Measurements from ENCODE around the gene COL13A1. TPM values are rescaled to one million over a fixed set of nuclear protein-coding genes. Genes with fewer than 3 reads are reported as not detected.
A peak's percentile ranks its signal among the peaks of the same experiment; 100 is the strongest.

COL13A1 gene
- total and polyA plus RNA-seq, 2 donors, result 0.19 to 0.96 TPM

GRCh38 chr10:69913606-69914382 is 112.1 kb downstream of the COL13A1 start:
- Histone ChIP-seq H3K4me3 (ENCODE audit: low read length in 2 of 2) (no peak overlapping the region), H3K27ac (ENCODE audit: low read depth in 1 of 2, low read length in 1 of 2) (no peak overlapping the region), H3K27me3 (ENCODE audit: control insufficient read depth in 2 of 2, insufficient read depth in 1 of 2, low read length in 1 of 2) (peaks cover 0 to 71% of the 10 kb centered on the region in 2 donors), H3K9me3 (ENCODE audit: control insufficient read depth in 2 of 2, insufficient read depth in 1 of 2, low read length in 1 of 2) (no peaks in the 10 kb centered on the region), H3K36me3 (ENCODE audit: control insufficient read depth in 2 of 2, insufficient read depth in 2 of 2, low read length in 1 of 2) (no peaks in the 10 kb centered on the region), H3K4me1 (ENCODE audit: control insufficient read depth in 2 of 2, insufficient read depth in 2 of 2, low read length in 2 of 2) (no peaks in the 10 kb centered on the region)
- 96% methylated on average over 13 of the region's 13 CpGs for WGBS
- DNase-seq (ENCODE audit: low read depth in 6 of 9, low spot score in 9 of 9), result no peak

- DNase-seq (ENCODE audit: low read depth in 6 of 9, low spot score in 9 of 9), result peak in 8 of 9 donors; percentile 40 to 79 (median 68)
Observed at GRCh38 chr10:69914398-69915214, 112.9 kb downstream of the COL13A1 start.

GRCh38 chr10:69915215-69915560 is 113.5 kb downstream of the COL13A1 start:
- H3K36me3 ChIP-seq (ENCODE audit: control insufficient read depth in 2 of 2, insufficient read depth in 2 of 2, low read length in 1 of 2), result no peaks in the 10 kb centered on the region
- H3K9me3 ChIP-seq (ENCODE audit: control insufficient read depth in 2 of 2, insufficient read depth in 1 of 2, low read length in 1 of 2), result no peaks in the 10 kb centered on the region
- no peak overlapping the region for H3K27ac ChIP-seq (ENCODE audit: low read depth in 1 of 2, low read length in 1 of 2)
- H3K27me3 ChIP-seq (ENCODE audit: control insufficient read depth in 2 of 2, insufficient read depth in 1 of 2, low read length in 1 of 2), result peaks cover 0 to 74% of the 10 kb centered on the region in 2 donors
- H3K4me3 ChIP-seq (ENCODE audit: low read length in 2 of 2), result no peak overlapping the region
- DNase-seq (ENCODE audit: low read depth in 6 of 9, low spot score in 9 of 9), result no peak
- WGBS, result 98% methylated on average over 3 of the region's 3 CpGs
- no peaks in the 10 kb centered on the region for H3K4me1 ChIP-seq (ENCODE audit: control insufficient read depth in 2 of 2, insufficient read depth in 2 of 2, low read length in 2 of 2)

More at GRCh38 chr10:69914398-69915214, 112.9 kb downstream of the COL13A1 start:
- Histone ChIP-seq H3K4me1 (ENCODE audit: control insufficient read depth in 2 of 2, insufficient read depth in 2 of 2, low read length in 2 of 2) (no peaks in the 10 kb centered on the region), H3K27ac (ENCODE audit: low read depth in 1 of 2, low read length in 1 of 2) (no peak overlapping the region), H3K9me3 (ENCODE audit: control insufficient read depth in 2 of 2, insufficient read depth in 1 of 2, low read length in 1 of 2) (no peaks in the 10 kb centered on the region), H3K4me3 (ENCODE audit: low read length in 2 of 2) (no peak overlapping the region), H3K27me3 (ENCODE audit: control insufficient read depth in 2 of 2, insufficient read depth in 1 of 2, low read length in 1 of 2) (peaks cover 0 to 71% of the 10 kb centered on the region in 2 donors), H3K36me3 (ENCODE audit: control insufficient read depth in 2 of 2, insufficient read depth in 2 of 2, low read length in 1 of 2) (no peaks in the 10 kb centered on the region)
- 45% methylated on average over 13 of the region's 13 CpGs for WGBS

GRCh38 chr10:69916118-69916517 is 114.4 kb downstream of the COL13A1 start:
- H3K9me3 ChIP-seq (ENCODE audit: control insufficient read depth in 2 of 2, insufficient read depth in 1 of 2, low read length in 1 of 2), result no peaks in the 10 kb centered on the region
- 78% methylated on average over 6 of the region's 6 CpGs for WGBS
- H3K27me3 ChIP-seq (ENCODE audit: control insufficient read depth in 2 of 2, insufficient read depth in 1 of 2, low read length in 1 of 2), result peaks cover 0 to 67% of the 10 kb centered on the region in 2 donors
- H3K4me1 ChIP-seq (ENCODE audit: control insufficient read depth in 2 of 2, insufficient read depth in 2 of 2, low read length in 2 of 2), result no peaks in the 10 kb centered on the region
- H3K36me3 ChIP-seq (ENCODE audit: control insufficient read depth in 2 of 2, insufficient read depth in 2 of 2, low read length in 1 of 2), result no peaks in the 10 kb centered on the region
- no peak for DNase-seq (ENCODE audit: low read depth in 6 of 9, low spot score in 9 of 9)
- no peak overlapping the region for H3K4me3 ChIP-seq (ENCODE audit: low read length in 2 of 2)
- H3K27ac ChIP-seq (ENCODE audit: low read depth in 1 of 2, low read length in 1 of 2), result no peak overlapping the region

GRCh38 chr10:69918036-69918435 is 116.3 kb downstream of the COL13A1 start:
- H3K9me3 ChIP-seq (ENCODE audit: control insufficient read depth in 2 of 2, insufficient read depth in 1 of 2, low read length in 1 of 2), result no peaks in the 10 kb centered on the region
- no peak overlapping the region for H3K4me3 ChIP-seq (ENCODE audit: low read length in 2 of 2)
- DNase-seq (ENCODE audit: low read depth in 6 of 9, low spot score in 9 of 9), result no peak
- H3K27me3 ChIP-seq (ENCODE audit: control insufficient read depth in 2 of 2, insufficient read depth in 1 of 2, low read length in 1 of 2), result peaks cover 0 to 51% of the 10 kb centered on the region in 2 donors
- H3K36me3 ChIP-seq (ENCODE audit: control insufficient read depth in 2 of 2, insufficient read depth in 2 of 2, low read length in 1 of 2), result no peaks in the 10 kb centered on the region
- H3K4me1 ChIP-seq (ENCODE audit: control insufficient read depth in 2 of 2, insufficient read depth in 2 of 2, low read length in 2 of 2), result no peaks in the 10 kb centered on the region
- 73% methylated on average over 12 of the region's 12 CpGs for WGBS
- no peak overlapping the region for H3K27ac ChIP-seq (ENCODE audit: low read depth in 1 of 2, low read length in 1 of 2)

- no peaks in the 10 kb centered on the region for H3K36me3 ChIP-seq (ENCODE audit: control insufficient read depth in 2 of 2, insufficient read depth in 2 of 2, low read length in 1 of 2)
- no peaks in the 10 kb centered on the region for H3K9me3 ChIP-seq (ENCODE audit: control insufficient read depth in 2 of 2, insufficient read depth in 1 of 2, low read length in 1 of 2)
- peaks cover 0 to 45% of the 10 kb centered on the region in 2 donors for H3K27me3 ChIP-seq (ENCODE audit: control insufficient read depth in 2 of 2, insufficient read depth in 1 of 2, low read length in 1 of 2)
- no peaks in the 10 kb centered on the region for H3K4me1 ChIP-seq (ENCODE audit: control insufficient read depth in 2 of 2, insufficient read depth in 2 of 2, low read length in 2 of 2)
- DNase-seq (ENCODE audit: low read depth in 6 of 9, low spot score in 9 of 9), result no peak
- no peak overlapping the region for H3K4me3 ChIP-seq (ENCODE audit: low read length in 2 of 2)
- H3K27ac ChIP-seq (ENCODE audit: low read depth in 1 of 2, low read length in 1 of 2), result no peak overlapping the region
- WGBS, result 0% methylated on average over 1 of the region's 1 CpG
Observed at GRCh38 chr10:69919250-69919649, 117.5 kb downstream of the COL13A1 start.

GRCh38 chr10:69925111-69925510 is 123.4 kb downstream of the COL13A1 start:
- Histone ChIP-seq H3K4me3 (ENCODE audit: low read length in 2 of 2) (no peak overlapping the region), H3K4me1 (ENCODE audit: control insufficient read depth in 2 of 2, insufficient read depth in 2 of 2, low read length in 2 of 2) (no peaks in the 10 kb centered on the region), H3K36me3 (ENCODE audit: control insufficient read depth in 2 of 2, insufficient read depth in 2 of 2, low read length in 1 of 2) (no peaks in the 10 kb centered on the region), H3K27me3 (ENCODE audit: control insufficient read depth in 2 of 2, insufficient read depth in 1 of 2, low read length in 1 of 2) (peaks cover 0 to 12% of the 10 kb centered on the region in 2 donors), H3K27ac (ENCODE audit: low read depth in 1 of 2, low read length in 1 of 2) (no peak overlapping the region), H3K9me3 (ENCODE audit: control insufficient read depth in 2 of 2, insufficient read depth in 1 of 2, low read length in 1 of 2) (no peaks in the 10 kb centered on the region)
- no peak for DNase-seq (ENCODE audit: low read depth in 6 of 9, low spot score in 9 of 9)
- WGBS, result 81% methylated on average over 5 of the region's 5 CpGs

GRCh38 chr10:69928339-69928738 is 126.6 kb downstream of the COL13A1 start:
- no peak overlapping the region for H3K4me3 ChIP-seq (ENCODE audit: low read length in 2 of 2)
- no peaks in the 10 kb centered on the region for H3K36me3 ChIP-seq (ENCODE audit: control insufficient read depth in 2 of 2, insufficient read depth in 2 of 2, low read length in 1 of 2)
- H3K27me3 ChIP-seq (ENCODE audit: control insufficient read depth in 2 of 2, insufficient read depth in 1 of 2, low read length in 1 of 2), result peaks cover 0 to 8% of the 10 kb centered on the region in 2 donors
- DNase-seq (ENCODE audit: low read depth in 6 of 9, low spot score in 9 of 9), result no peak
- H3K27ac ChIP-seq (ENCODE audit: low read depth in 1 of 2, low read length in 1 of 2), result no peak overlapping the region
- WGBS, result 86% methylated on average over 3 of the region's 3 CpGs
- H3K4me1 ChIP-seq (ENCODE audit: control insufficient read depth in 2 of 2, insufficient read depth in 2 of 2, low read length in 2 of 2), result no peaks in the 10 kb centered on the region
- no peaks in the 10 kb centered on the region for H3K9me3 ChIP-seq (ENCODE audit: control insufficient read depth in 2 of 2, insufficient read depth in 1 of 2, low read length in 1 of 2)

GRCh38 chr10:69929575-69929974 is 127.9 kb downstream of the COL13A1 start:
- WGBS, result 78% methylated on average over 3 of the region's 3 CpGs
- Histone ChIP-seq H3K27ac (ENCODE audit: low read depth in 1 of 2, low read length in 1 of 2) (no peak overlapping the region), H3K4me1 (ENCODE audit: control insufficient read depth in 2 of 2, insufficient read depth in 2 of 2, low read length in 2 of 2) (no peaks in the 10 kb centered on the region), H3K36me3 (ENCODE audit: control insufficient read depth in 2 of 2, insufficient read depth in 2 of 2, low read length in 1 of 2) (no peaks in the 10 kb centered on the region), H3K27me3 (ENCODE audit: control insufficient read depth in 2 of 2, insufficient read depth in 1 of 2, low read length in 1 of 2) (peaks cover 0 to 4% of the 10 kb centered on the region in 2 donors), H3K9me3 (ENCODE audit: control insufficient read depth in 2 of 2, insufficient read depth in 1 of 2, low read length in 1 of 2) (no peaks in the 10 kb centered on the region), H3K4me3 (ENCODE audit: low read length in 2 of 2) (no peak overlapping the region)
- DNase-seq (ENCODE audit: low read depth in 6 of 9, low spot score in 9 of 9), result no peak

Data from thymus (tissue), 11 donors.